ENCODE measurements around the gene TUBA1C.
"Not testable (repeated sequence)": the region's sequence is repeated elsewhere in the genome, so short reads cannot be mapped to it uniquely, and the experiment has no call there.

The TUBA1C gene

DNA sequence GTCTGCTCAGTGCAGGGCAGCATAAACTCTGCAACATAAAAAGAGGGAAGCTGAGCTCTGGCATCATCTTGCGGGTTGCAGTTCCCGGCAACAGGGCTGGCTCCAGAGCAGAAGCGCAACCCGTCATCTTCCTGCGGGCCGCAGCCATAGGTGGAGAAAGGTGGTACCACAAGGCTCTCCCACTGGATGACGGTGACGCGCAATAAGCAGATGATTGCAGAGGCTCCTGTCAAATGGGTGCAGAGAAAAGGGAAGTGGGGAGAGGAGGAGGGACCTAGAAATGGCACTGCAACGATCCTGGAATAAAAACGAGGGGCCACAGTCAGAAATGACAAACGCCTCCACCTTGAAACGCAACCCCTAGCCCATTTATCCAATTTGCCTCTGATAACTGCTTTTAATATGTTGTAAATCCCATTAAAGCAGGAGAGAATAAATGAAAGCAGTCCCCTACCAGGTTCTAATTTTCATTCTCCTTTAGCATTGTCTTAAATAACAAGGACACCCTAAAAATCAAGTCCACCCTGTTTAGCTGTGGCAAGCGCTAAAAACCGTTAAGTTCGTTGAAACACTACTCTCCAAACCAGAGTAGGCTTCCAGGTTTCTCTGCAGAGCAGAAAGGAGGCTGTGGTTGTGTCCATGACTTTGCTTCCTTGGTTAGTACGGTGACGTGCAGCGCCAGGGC is 30.9 kb upstream of the TUBA1C start:
- DNase-seq (ENCODE audit: low read depth): no peak
- no peak overlapping the region for H3K4me3 ChIP-seq (ENCODE audit: low read length)

DNA sequence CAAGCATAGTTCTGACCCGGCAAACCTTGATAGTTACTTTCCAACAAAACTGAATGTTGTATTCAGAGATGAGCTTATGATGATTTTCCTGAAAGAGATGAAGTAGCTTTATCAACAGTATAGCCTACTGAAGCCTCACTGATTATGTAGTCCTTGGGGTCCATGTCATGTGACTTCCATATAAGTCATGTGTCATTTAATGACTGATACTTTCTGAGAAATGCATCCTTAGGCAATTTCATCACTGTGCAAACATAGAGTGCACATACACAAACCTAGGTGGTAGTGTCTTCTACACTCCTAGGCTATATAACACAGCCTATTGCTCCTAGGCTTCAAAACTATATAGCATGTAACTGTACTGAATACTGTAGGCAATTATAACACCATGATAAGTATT is 28.5 kb upstream of the TUBA1C start:
- DNase-seq (ENCODE audit: low read depth): no peak
- TF ChIP-seq, protein P1, sequence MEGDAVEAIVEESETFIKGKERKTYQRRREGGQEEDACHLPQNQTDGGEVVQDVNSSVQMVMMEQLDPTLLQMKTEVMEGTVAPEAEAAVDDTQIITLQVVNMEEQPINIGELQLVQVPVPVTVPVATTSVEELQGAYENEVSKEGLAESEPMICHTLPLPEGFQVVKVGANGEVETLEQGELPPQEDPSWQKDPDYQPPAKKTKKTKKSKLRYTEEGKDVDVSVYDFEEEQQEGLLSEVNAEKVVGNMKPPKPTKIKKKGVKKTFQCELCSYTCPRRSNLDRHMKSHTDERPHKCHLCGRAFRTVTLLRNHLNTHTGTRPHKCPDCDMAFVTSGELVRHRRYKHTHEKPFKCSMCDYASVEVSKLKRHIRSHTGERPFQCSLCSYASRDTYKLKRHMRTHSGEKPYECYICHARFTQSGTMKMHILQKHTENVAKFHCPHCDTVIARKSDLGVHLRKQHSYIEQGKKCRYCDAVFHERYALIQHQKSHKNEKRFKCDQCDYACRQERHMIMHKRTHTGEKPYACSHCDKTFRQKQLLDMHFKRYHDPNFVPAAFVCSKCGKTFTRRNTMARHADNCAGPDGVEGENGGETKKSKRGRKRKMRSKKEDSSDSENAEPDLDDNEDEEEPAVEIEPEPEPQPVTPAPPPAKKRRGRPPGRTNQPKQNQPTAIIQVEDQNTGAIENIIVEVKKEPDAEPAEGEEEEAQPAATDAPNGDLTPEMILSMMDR (conservative IDR thresholded peaks at IDR 0.05; ENCODE audit: low read length): no peak
- H3K4me3 ChIP-seq (ENCODE audit: low read length): no peak overlapping the region

More for the DNA sequence above, 30.9 kb upstream of the TUBA1C start:
- TF ChIP-seq, protein P1 (conservative IDR thresholded peaks at IDR 0.05; ENCODE audit: low read length): no peak

DNA sequence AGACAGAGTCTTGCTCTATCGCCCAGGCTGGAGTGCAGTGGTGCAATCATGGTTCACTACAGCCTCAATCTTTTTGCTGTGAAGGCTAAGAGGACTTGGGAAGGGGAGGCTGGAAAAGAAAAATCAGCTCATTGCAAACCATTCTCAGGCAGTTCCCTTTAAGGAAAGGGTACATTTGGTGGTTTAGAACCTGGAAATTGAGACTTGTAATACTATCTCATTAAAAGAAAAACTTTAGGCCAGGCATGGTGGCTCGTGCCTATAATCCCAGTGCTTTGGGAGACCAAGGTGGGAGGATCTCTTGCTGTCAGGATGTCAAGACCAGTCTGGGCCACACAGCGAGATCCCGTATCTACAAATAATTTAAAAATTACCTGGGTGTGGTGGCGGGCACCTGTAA is 21.3 kb upstream of the TUBA1C start:
- TF ChIP-seq, protein P1 (conservative IDR thresholded peaks at IDR 0.05; ENCODE audit: low read length): no peak
- no peak for DNase-seq (ENCODE audit: low read depth)
- H3K4me3 ChIP-seq (ENCODE audit: low read length): no peak overlapping the region

DNA sequence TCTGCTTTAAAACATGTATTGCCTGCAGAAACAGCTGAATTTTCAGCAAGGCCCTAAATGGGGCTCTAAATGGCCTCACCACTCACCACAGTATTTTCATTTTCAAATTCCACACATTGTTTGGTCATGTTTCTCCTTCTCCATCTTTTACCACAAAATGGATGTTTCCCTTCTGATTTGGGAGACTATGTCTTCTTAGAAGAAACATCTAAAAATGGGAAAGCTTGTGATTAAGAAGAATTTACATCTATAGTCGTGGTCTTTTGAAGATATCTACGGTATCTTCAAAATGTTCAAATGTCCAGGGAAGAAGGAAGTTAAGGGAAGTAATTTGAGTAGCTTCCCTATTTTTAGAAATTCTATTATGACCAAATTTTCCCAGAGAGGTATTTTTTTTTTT is 20.7 kb upstream of the TUBA1C start:
- TF ChIP-seq, protein P1 (conservative IDR thresholded peaks at IDR 0.05; ENCODE audit: low read length): no peak
- H3K4me3 ChIP-seq (ENCODE audit: low read length): no peak overlapping the region
- peak; percentile 89 for DNase-seq (ENCODE audit: low read depth)

DNA sequence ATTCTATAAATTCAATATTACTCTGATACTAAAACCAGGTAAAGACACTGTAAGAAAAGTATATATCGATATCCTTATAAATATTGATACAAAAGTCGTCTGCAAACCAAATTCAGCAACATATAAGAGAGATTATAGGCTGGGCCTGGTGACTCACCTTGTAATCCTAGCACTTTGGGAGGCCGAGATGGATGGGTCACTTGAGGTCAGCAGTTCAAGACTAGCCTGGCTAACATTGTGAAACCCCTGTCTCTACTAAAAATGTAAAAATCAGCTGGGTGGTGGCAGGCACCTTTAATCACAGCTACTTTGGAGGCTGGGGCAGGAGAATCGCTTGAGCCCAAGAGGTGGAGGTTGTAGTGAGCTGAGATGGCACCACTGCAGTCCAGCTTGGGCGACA is 13.5 kb upstream of the TUBA1C start:
- H3K4me3 ChIP-seq (ENCODE audit: low read length): no peak overlapping the region
- TF ChIP-seq, protein P1 (conservative IDR thresholded peaks at IDR 0.05; ENCODE audit: low read length): no peak
- no peak for DNase-seq (ENCODE audit: low read depth)

DNA sequence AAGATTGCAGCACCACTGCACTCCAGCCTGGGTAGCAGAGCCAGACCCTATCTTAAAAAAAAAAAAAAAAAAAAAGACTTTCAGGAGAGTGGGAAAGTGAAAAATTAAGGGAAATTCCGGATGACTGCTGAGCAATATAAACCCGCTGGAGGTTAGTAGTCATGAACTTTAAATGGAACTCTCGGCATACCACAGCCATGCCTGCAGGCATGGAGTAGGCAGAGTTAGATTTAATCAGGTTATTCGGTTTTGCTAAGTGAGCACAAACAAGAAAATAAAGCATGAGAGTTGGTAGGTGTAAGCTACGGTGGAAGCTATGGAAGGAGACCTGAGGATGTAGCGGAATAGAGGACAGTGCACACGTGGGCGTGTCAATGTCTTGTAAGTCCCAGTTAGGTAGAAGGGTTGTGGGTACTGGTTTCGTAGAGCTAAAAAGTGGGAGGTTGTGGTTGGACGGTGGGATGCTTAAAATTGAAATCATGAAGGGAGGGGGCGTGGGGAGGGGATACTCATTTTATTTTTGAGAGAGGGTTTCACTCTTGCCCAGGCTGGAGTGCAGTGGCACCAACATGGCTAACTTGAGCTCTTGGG is 11.8 kb upstream of the TUBA1C start:
- no peak overlapping the region for H3K4me3 ChIP-seq (ENCODE audit: low read length)
- TF ChIP-seq, protein P1 (conservative IDR thresholded peaks at IDR 0.05; ENCODE audit: low read length): no peak
- DNase-seq (ENCODE audit: low read depth): no peak

DNA sequence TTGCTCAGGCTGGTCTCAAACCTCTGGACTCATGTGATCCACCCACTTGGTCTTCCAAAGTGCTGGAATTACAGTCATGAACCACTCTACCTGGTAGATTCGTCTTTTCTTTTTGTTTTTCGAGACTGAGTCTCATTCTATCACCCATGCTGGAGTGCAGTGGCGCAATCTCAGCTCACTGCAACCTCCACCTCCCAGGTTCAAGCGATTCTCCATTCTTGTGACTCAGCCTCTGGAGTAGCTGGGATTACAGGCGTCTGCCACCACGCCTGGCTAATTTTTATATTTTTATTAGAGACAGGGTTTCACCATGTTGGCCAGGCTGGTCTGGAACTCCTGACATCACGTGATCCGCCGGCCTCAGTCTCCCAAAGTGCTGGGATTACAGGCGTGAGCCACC is 9.4 kb upstream of the TUBA1C start:
- H3K4me3 ChIP-seq (ENCODE audit: low read length); DNase-seq (ENCODE audit: low read depth): not testable (repeated sequence)

Measured in AG10803 (cell line).